ENCODE data around the gene UQCC3.
A peak's percentile ranks its signal among the peaks of the same experiment; 100 is the strongest.

Gene UQCC3

DNA sequence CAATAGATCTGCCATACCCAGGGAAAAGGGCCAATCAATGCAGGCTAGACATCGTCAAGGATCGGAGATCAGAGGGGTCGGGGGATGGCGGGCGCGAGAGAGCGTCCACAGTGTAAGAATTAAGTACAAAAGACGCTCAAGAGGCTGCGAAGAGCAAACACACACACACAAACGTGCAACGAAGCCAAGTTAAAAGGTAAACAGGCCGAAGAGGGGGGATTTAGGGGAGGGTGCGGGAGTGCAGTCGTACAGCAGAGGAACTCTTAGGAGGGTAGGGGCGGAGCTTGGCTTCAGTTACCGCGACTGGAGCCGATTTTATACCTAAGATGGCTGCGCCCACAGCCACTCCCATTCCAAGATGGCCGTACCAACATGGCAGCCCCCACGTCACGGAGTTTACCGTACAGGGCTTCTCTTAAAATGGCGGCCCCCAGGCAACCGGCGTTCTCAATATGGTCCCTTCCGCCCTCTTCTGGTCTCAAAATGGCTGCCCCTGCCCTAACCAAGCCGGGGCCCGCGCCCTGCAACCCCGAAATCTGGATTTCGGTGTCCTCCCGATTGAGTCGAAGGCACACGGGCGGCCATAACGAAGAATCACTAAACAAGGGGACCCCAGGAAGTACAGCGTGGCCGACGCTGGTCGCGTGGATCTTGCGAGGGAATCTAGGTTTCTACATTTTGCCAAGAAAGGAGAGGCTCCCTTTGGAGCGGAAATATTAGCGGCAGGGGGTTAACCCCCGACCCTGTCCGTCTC lies 38.0 kb downstream of the UQCC3 start:
- Histone ChIP-seq H3K4me3 (ENCODE audit: low read depth, low read length) (peak overlapping the region; percentile 66), H3K9me3 (no peaks in the 10 kb centered on the region), H3K4me1 (peaks cover 8% of the 10 kb centered on the region), H3K27me3 (no peaks in the 10 kb centered on the region), H3K36me3 (peaks cover 21% of the 10 kb centered on the region)
- TF ChIP-seq, protein P1, sequence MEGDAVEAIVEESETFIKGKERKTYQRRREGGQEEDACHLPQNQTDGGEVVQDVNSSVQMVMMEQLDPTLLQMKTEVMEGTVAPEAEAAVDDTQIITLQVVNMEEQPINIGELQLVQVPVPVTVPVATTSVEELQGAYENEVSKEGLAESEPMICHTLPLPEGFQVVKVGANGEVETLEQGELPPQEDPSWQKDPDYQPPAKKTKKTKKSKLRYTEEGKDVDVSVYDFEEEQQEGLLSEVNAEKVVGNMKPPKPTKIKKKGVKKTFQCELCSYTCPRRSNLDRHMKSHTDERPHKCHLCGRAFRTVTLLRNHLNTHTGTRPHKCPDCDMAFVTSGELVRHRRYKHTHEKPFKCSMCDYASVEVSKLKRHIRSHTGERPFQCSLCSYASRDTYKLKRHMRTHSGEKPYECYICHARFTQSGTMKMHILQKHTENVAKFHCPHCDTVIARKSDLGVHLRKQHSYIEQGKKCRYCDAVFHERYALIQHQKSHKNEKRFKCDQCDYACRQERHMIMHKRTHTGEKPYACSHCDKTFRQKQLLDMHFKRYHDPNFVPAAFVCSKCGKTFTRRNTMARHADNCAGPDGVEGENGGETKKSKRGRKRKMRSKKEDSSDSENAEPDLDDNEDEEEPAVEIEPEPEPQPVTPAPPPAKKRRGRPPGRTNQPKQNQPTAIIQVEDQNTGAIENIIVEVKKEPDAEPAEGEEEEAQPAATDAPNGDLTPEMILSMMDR (IDR thresholded peaks at IDR 0.05; ENCODE audit: low read depth, low read length) = no peak
- DNase-seq = peak; percentile 91

DNA sequence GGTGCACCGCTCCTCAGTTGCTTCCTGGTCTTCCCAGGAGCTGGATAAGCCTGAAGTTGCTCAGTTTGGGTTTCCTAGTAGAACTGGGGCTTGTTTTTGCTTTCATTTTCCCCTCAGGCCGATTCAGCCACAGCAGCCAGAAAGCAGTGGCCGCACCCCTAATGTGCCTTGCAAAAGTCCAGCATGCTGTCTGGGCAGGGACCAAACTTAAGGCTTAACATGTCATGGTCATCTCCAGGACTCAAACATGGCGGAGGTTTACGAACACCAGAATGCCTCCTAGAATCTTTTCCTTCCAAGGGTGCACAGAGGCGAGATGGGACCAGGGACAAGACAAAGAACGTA lies 38.5 kb downstream of the UQCC3 start:
- Histone ChIP-seq H3K36me3 (peaks cover 18% of the 10 kb centered on the region), H3K4me3 (ENCODE audit: low read depth, low read length) (peak overlapping the region; percentile 66)

DNA sequence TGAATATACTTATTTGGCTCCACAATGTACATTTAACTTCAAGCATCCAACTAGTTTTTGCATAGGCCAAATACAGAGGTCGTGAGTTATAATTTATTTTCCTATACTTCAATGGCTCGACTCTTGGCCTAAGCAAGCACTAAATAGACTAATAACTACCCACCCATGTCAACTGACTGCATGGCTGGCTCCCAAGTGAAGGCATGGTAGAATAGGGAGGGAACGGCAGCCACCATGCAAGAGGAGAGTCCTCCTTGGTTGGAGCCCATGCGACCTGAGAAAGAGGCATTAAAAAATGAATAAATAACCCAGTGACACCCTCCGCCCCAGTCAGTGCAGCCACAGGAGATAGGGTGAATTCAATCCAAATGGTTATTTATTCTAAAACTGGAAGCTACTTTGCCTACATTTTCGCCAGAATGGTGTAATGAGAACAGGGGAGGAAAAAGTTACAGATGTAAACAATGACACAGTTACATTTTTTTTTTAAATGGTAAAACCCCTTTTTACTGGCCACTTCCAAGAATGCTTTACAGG lies 40.9 kb downstream of the UQCC3 start:
- Histone ChIP-seq H3K4me1 (peaks cover 8% of the 10 kb centered on the region; the same call in 1 of the 2 replicates), H3K27me3 (no peaks in the 10 kb centered on the region), H3K9me3 (no peaks in the 10 kb centered on the region), H3K36me3 (peaks cover 37% of the 10 kb centered on the region), H3K4me3 (ENCODE audit: low read depth, low read length) (no peak overlapping the region)
- TF ChIP-seq, protein P1 (IDR thresholded peaks at IDR 0.05; ENCODE audit: low read depth, low read length) = no peak
- DNase-seq = no peak

More for the DNA sequence above, 38.5 kb downstream of the UQCC3 start:
- no peak for DNase-seq
- Histone ChIP-seq H3K27me3 (no peaks in the 10 kb centered on the region), H3K4me1 (peaks cover 8% of the 10 kb centered on the region), H3K9me3 (no peaks in the 10 kb centered on the region)
- TF ChIP-seq, protein P1 (IDR thresholded peaks at IDR 0.05; ENCODE audit: low read depth, low read length) = no peak

DNA sequence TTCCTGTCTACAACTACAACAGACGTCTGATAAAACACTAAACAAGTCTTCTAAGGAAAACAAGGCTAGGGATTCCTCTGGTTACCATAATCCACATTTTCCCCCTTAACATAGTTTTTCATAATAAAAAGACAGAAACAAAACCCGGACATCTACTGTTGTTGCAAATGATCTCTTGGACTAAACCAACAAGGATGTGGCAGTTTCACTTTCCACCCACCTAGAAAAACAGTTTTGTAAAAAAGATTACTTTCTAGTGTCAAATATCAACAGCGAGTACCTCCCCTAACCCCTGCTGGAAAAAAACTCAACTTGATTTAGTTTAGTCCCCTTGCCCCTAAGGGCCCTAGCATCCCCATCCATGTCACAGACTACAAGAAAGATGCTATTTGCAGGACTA lies 41.4 kb downstream of the UQCC3 start:
- Histone ChIP-seq H3K27me3 (no peaks in the 10 kb centered on the region), H3K4me1 (peaks cover 5% of the 10 kb centered on the region; the same call in 1 of the 2 replicates), H3K9me3 (no peaks in the 10 kb centered on the region), H3K4me3 (ENCODE audit: low read depth, low read length) (no peak overlapping the region), H3K36me3 (peaks cover 42% of the 10 kb centered on the region)
- TF ChIP-seq, protein P1 (IDR thresholded peaks at IDR 0.05; ENCODE audit: low read depth, low read length) = no peak
- DNase-seq = no peak

DNA sequence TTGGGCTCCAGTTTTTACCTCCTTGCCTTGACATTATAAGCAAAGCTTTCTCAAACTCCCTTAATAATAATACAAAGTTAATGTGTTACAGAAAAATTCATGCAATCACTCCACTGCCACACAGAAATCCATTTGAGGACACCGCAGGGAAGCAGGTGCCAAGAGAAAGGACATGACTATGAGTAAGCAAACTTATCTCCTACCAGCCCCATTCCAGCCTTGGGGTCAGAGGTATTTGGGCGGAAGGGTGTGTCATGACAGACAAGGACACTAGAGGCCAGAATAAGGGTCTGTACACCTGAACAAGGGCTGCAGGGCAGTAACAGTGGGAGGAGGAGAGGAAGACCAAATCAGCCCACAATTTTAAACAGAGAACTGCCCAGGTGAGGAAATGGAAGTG lies 41.9 kb downstream of the UQCC3 start:
- DNase-seq = no peak
- Histone ChIP-seq H3K9me3 (no peaks in the 10 kb centered on the region), H3K4me1 (peaks cover 5% of the 10 kb centered on the region; the same call in 1 of the 2 replicates), H3K4me3 (ENCODE audit: low read depth, low read length) (no peak overlapping the region), H3K36me3 (peaks cover 47% of the 10 kb centered on the region), H3K27me3 (no peaks in the 10 kb centered on the region)
- TF ChIP-seq, protein P1 (IDR thresholded peaks at IDR 0.05; ENCODE audit: low read depth, low read length) = no peak
